GM23248 (cell line): ENCODE results near the gene PWP1. TPM values are rescaled to one million over a fixed set of nuclear protein-coding genes. Genes with fewer than 3 reads are reported as not detected.

Experiments
- DNase-seq: peaks from one replicate; pipeline ENCODE4 v3.0.0-alpha.2; 2015
- H2AFZ ChIP-seq: fragments of 200-600 bp; sonication (generic); 2 replicates; pipeline ENCODE4 v1.6.1; 2016; ENCODE audit warnings: antibody characterized with exemption
- H3F3A ChIP-seq: fragments of 200-600 bp; sonication (generic); 2 replicates; pipeline ENCODE4 v1.6.1; 2016; ENCODE audit warnings: mild to moderate bottlenecking, antibody characterized with exemption, mixed run types; ENCODE audit not compliant: insufficient read depth
- H3K27ac ChIP-seq: fragments of 200-600 bp; sonication (generic); 2 replicates; pipeline ENCODE4 v1.5.1; 2016; ENCODE audit warnings: mild to moderate bottlenecking
- H3K27me3 ChIP-seq: fragments of 200-600 bp; sonication (generic); replicated peaks from 2 replicates; pipeline ENCODE4 v1.6.1; 2016; ENCODE audit warnings: mild to moderate bottlenecking; ENCODE audit not compliant: insufficient read depth
- H3K36me3 ChIP-seq: fragments of 200-600 bp; sonication (generic); 2 replicates; pipeline ENCODE4 v1.6.1; 2016; ENCODE audit warnings: low read depth, mild to moderate bottlenecking
- H3K4me1 ChIP-seq: fragments of 200-600 bp; sonication (generic); 2 replicates; pipeline ENCODE4 v1.6.1; 2016; ENCODE audit warnings: mild to moderate bottlenecking; ENCODE audit not compliant: insufficient read depth
- H3K4me2 ChIP-seq: fragments of 200-600 bp; sonication (generic); one replicate; pipeline ENCODE4 v1.6.1; 2016; ENCODE audit warnings: mild to moderate bottlenecking; ENCODE audit not compliant: unreplicated experiment
- H3K4me3 ChIP-seq: fragments of 200-600 bp; sonication (generic); 2 replicates; pipeline ENCODE4 v1.5.1; 2016; ENCODE audit warnings: mild to moderate bottlenecking
- H3K79me2 ChIP-seq: fragments of 200-600 bp; sonication (generic); 2 replicates; pipeline ENCODE4 v1.6.1; 2016; ENCODE audit warnings: mild to moderate bottlenecking; ENCODE audit not compliant: insufficient read depth
- H3K9ac ChIP-seq: fragments of 200-600 bp; sonication (generic); 2 replicates; pipeline ENCODE4 v1.6.1; 2016; ENCODE audit warnings: mild to moderate bottlenecking
- H3K9me2 ChIP-seq: fragments of 200-600 bp; sonication (generic); 2 replicates; pipeline ENCODE4 v1.6.1; 2016; ENCODE audit warnings: mixed run types, mild to moderate bottlenecking, moderate library complexity; ENCODE audit not compliant: insufficient read depth
- H3K9me3 ChIP-seq: fragments of 200-600 bp; sonication (generic); one replicate; pipeline ENCODE4 v1.6.1; 2017; ENCODE audit warnings: low read depth
- H4K20me1 ChIP-seq: fragments of 200-600 bp; sonication (generic); 2 replicates; pipeline ENCODE4 v1.6.0; 2016; ENCODE audit not compliant: insufficient read depth
- EZH2 ChIP-seq: fragments of 200-600 bp; sonication (generic); IDR thresholded peaks from 2 replicates; pipeline ENCODE4 v1.6.1; 2018; ENCODE audit warnings: antibody characterized with exemption, mild to moderate bottlenecking; ENCODE audit not compliant: insufficient read depth, poor library complexity, severe bottlenecking
- EZH2phosphoT487 ChIP-seq: fragments of 200-600 bp; sonication (generic); IDR thresholded peaks from 2 replicates; pipeline ENCODE4 v1.6.1; 2018; ENCODE audit warnings: antibody characterized with exemption, moderate library complexity, mild to moderate bottlenecking, low read depth; ENCODE audit not compliant: insufficient read depth
- WGBS, 2 experiments: methylation state at CpG; one replicate each; pipeline ENCODE4 v1.1.6; 2015 to 2017; ENCODE audit warnings: low lambda C conversion rate in 2 of 2, low coverage in 1 of 2; ENCODE audit errors: missing lambda C conversion rate in 2 of 2; 5-methylcytosine and 5-hydroxymethylcytosine counted together
- in situ Hi-C: fragments of 300-500 bp; cut with MboI; formaldehyde crosslinking; loops from 2 replicates; pipeline ENCODE4 v1.15.0; 2020
- polyA plus RNA-seq: library from polyadenylated mRNA; unstranded; fragments of >200 nt; fragmentation: Nextera tagmentation; extraction: Ambion mirVana; gene quantifications from 2 replicates; pipeline ENCODE4 v1.2.1, GENCODE V29; 2016
- total RNA-seq: library from RNA; depleted of rRNA; stranded (reverse); fragments of >200 nt; shearing (Covaris generic); gene quantifications from 2 replicates; pipeline ENCODE4 v1.2.3, GENCODE V29; 2014

The PWP1 gene
- total and polyA plus RNA-seq, 2 experiments from 2014 or later: 73.7 to 97.0 TPM

DNA sequence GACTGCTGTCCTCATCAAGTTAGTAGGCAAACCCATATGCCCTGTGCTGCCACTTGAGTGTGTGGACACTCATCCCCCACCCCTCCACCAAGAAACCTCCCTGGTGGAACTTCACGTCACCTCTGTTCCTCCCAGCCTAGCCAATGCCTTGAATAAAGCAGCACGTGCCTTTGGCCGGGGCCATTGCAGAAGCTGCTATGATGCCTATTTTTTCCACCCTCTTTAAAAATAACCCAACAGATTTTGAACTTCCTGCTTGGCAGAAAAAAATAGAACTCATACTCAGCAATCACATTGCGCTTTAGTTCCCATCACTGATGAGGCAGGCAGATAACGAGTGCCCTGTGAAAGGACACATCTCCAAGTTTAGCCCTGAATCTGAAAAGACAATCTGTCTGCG is 23.1 kb upstream of the PWP1 start:
- no peak for DNase-seq
- Histone ChIP-seq H3K27me3 (no peaks in the 10 kb centered on the region; the same call in 1 of the 2 replicates), H3K4me3 (no peak overlapping the region), H3K27ac (no peak overlapping the region), H3F3A (no peaks in the 10 kb centered on the region), H3K36me3 (no peaks in the 10 kb centered on the region), H3K4me2 (no peak overlapping the region), H3K9me2 (no peaks in the 10 kb centered on the region), H3K4me1 (no peaks in the 10 kb centered on the region), H3K79me2 (no peaks in the 10 kb centered on the region), H3K9ac (no peak overlapping the region), H2AFZ (no peak overlapping the region), H4K20me1 (no peaks in the 10 kb centered on the region), H3K9me3 (no peaks in the 10 kb centered on the region)
- in situ Hi-C loops: no loop called here
- no peak for TF ChIP-seq EZH2
- no peak for TF ChIP-seq EZH2phosphoT487
- 62 to 65% methylated on average over 6 of the region's 6 CpGs for WGBS, 2 experiments

DNA sequence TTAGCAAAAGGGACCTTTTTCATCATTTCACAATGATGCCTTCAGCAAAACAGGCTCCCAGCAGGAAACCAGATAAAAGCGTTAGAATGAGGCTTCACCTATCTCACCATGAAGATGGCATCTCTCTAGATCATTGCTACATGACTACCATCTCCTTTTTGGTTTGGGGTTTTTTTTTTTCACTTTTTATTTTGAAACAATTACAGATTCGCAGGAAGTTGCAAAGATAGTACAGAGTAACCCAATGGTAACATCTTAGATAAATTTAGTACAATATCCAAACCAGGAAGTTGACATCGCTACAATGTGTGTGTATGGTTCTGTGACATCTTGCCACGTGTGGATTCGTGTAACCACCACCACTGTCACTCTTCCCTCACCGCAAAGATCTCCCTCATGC is 22.3 kb upstream of the PWP1 start:
- no peak for DNase-seq

GRCh38 chr12:107666009-107666408 is 19.6 kb upstream of the PWP1 start:
- no peaks in the 10 kb centered on the region for H3K9me3 ChIP-seq
- H4K20me1 ChIP-seq: no peaks in the 10 kb centered on the region
- H3F3A ChIP-seq: no peaks in the 10 kb centered on the region
- TF ChIP-seq EZH2phosphoT487 (no peak), EZH2 (no peak)
- H3K79me2 ChIP-seq: no peaks in the 10 kb centered on the region
- DNase-seq: no peak
- no peak overlapping the region for H3K27ac ChIP-seq
- H3K9me2 ChIP-seq: no peaks in the 10 kb centered on the region
- 83 to 89% methylated on average over 1 of the region's 1 CpG for WGBS, 2 experiments
- in situ Hi-C loops: no loop called here
- H3K9ac ChIP-seq: no peak overlapping the region
- H2AFZ ChIP-seq: no peak overlapping the region
- no peak overlapping the region for H3K4me3 ChIP-seq
- peaks cover 18% of the 10 kb centered on the region for H3K27me3 ChIP-seq
- no peaks in the 10 kb centered on the region for H3K36me3 ChIP-seq
- no peak overlapping the region for H3K4me2 ChIP-seq
- no peaks in the 10 kb centered on the region for H3K4me1 ChIP-seq

More for the DNA sequence above, 22.3 kb upstream of the PWP1 start:
- H2AFZ ChIP-seq: no peak overlapping the region
- no peak overlapping the region for H3K4me2 ChIP-seq
- WGBS, 2 experiments: 48 to 54% methylated on average over 6 of the region's 6 CpGs
- no peaks in the 10 kb centered on the region for H4K20me1 ChIP-seq
- H3K36me3 ChIP-seq: no peaks in the 10 kb centered on the region
- TF ChIP-seq EZH2 (no peak), EZH2phosphoT487 (no peak)
- H3K27ac ChIP-seq: no peak overlapping the region
- H3F3A ChIP-seq: no peaks in the 10 kb centered on the region
- H3K9ac ChIP-seq: no peak overlapping the region
- H3K9me3 ChIP-seq: no peaks in the 10 kb centered on the region
- no peaks in the 10 kb centered on the region; the same call in 1 of the 2 replicates for H3K27me3 ChIP-seq
- H3K4me3 ChIP-seq: no peak overlapping the region
- no peaks in the 10 kb centered on the region for H3K4me1 ChIP-seq
- in situ Hi-C loops: no loop called here
- H3K79me2 ChIP-seq: no peaks in the 10 kb centered on the region
- no peaks in the 10 kb centered on the region for H3K9me2 ChIP-seq

- peaks cover 25% of the 10 kb centered on the region for H3K27me3 ChIP-seq
- H3F3A ChIP-seq: no peaks in the 10 kb centered on the region
- H3K36me3 ChIP-seq: no peaks in the 10 kb centered on the region
- 81 to 87% methylated on average over 4 of the region's 4 CpGs for WGBS, 2 experiments
- no peak overlapping the region for H3K9ac ChIP-seq
- no peak overlapping the region for H2AFZ ChIP-seq
- TF ChIP-seq EZH2phosphoT487 (no peak), EZH2 (no peak)
- no peak for DNase-seq
- no peaks in the 10 kb centered on the region for H3K4me1 ChIP-seq
- in situ Hi-C loops: no loop called here
- H3K4me2 ChIP-seq: no peak overlapping the region
- no peaks in the 10 kb centered on the region for H3K9me2 ChIP-seq
- H3K79me2 ChIP-seq: no peaks in the 10 kb centered on the region
- no peaks in the 10 kb centered on the region for H4K20me1 ChIP-seq
- H3K9me3 ChIP-seq: no peaks in the 10 kb centered on the region
- no peak overlapping the region for H3K27ac ChIP-seq
- H3K4me3 ChIP-seq: no peak overlapping the region
These were observed 18.1 kb upstream of the PWP1 start for GRCh38 chr12:107667464-107667863.
